ENCODE results near the gene ATXN8OS.
A peak's percentile ranks its signal among the peaks of the same experiment; 100 is the strongest.
"Not testable (repeated sequence)": the region's sequence is repeated elsewhere in the genome, so short reads cannot be mapped to it uniquely, and the experiment has no call there.

The ATXN8OS gene

DNA sequence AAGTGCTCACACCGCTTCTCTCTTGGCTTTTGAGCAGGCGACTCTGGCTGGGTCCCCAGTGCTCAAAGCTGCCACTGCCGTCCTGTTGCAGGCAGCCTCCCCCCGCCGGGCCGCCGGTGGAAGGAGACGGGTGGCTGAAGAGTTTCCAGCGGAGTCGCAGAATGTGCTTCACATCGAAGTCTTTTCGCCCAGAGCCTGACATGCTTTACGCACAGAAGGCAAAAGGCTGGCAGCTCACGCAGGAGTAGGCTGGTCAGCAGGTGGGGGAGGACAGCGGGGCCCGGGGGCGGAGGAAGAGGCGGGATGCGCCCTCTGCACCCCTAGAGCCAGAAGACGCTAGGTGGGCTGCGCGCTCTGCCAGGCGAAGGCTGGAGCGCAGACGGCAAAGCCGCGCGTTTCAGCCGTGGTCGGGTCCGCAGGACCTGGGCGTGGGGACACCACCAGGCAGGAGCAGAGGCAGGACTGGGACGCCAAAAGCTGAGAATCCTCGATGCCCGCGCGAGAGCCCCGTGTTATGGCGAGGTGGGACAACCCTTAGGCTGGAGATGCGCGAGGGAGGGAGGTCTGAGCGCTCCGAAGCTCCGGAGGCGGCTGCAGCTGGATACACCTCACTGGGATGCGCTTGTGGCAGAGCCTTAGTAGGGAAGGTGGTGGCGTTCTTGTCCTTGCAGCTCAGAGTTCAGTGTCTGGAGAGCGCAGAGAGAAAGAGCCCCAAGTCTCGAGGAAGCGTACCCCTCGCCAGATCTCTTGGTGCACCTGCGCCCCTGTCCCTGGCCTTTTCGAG is at the start of gene ATXN8OS:
Gene ATXN8OS, plus strand, starts transcription at position 329 of the 784 bp plus-strand sequence.
- peak; percentile 45 for DNase-seq

DNA sequence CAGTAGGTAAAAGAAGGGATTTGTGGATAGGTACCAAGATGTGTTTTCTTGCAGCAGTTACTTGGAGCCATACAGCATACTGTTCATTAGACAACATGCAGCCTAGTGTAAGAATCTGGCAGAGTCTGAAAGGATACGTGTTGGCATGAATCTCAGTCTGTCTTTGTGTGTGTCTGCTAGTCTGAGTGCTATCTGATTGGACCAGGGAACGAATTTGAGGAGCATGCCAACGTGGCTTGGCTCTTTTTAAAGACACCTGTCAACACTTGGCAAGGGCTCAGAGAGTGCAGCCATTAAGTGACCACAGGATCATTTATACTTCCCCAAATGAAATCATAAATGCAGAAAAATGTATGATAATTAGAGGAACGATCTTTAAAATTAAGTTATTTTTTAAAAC is 27.6 kb upstream of the ATXN8OS start:
- DNase-seq: no peak

- DNase-seq: no peak
Measured at GRCh38 chr13:70087247-70087646, 20.4 kb upstream of the ATXN8OS start.

DNA sequence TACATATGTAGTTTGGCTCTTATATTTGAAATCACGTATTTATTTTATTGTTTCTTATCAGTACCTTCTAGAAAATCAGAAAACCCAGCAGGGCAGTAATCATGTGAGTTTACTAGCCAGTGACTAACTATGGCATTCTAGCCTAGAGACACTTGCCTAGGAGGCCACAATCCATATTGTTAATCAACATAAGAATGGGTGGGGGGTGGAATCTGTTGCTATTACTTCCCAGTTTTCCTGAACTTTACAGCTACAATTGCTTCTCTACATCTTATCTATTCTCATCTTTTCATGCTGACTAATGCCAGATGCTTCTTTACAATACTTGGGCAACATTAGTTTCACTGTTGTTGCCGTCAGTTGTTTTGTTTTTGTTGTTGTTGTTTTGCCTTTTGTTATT is 18.7 kb upstream of the ATXN8OS start:
- no peak for DNase-seq

GRCh38 chr13:70090036-70090723 is 17.4 kb upstream of the ATXN8OS start:
- DNase-seq: no peak

GRCh38 chr13:70098669-70099068 is 9.0 kb upstream of the ATXN8OS start:
- DNase-seq: peak; percentile 60

GRCh38 chr13:70104481-70104880 is 3.1 kb upstream of the ATXN8OS start:
- DNase-seq: no peak

GRCh38 chr13:70107125-70107497 is 515 bp upstream of the ATXN8OS start:
- no peak for DNase-seq

- DNase-seq: peak; percentile 45
Measured at GRCh38 chr13:70108356-70109105, 905 bp downstream of the ATXN8OS start, which contains the start of gene KLHL1. Gene KLHL1 (minus strand): TSS chr13:70108452. CDS start chr13:70107699, 753 bp downstream.

DNA sequence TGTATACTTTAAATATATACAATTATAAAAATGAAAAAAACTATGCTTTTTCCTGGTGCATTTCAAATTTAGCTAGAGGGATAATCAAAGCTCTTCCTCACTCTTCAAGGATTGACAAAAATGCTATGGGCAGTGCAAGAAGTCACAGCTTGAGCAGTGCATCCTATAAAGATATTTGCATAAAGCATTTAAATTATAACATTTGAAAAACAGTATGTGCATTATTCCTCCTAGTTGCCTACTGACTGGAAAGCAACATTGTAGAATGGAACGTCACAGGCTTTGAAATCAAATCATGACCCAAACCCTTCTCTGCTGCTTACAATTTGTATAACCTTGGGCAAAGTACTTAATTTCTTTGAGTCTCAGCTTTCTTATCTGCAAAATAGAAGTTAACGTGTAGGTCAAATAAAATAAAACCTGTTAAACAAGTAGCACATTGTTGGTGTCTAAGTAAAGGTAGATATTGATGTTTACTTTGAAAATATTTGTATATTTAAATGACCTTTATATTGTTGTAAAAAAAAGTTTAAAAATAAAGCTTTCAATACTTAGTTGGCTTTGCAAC is 9.8 kb downstream of the ATXN8OS start:
- no peak for DNase-seq

- DNase-seq: no peak
Measured at GRCh38 chr13:70125693-70126092, 18.1 kb downstream of the ATXN8OS start.

DNA sequence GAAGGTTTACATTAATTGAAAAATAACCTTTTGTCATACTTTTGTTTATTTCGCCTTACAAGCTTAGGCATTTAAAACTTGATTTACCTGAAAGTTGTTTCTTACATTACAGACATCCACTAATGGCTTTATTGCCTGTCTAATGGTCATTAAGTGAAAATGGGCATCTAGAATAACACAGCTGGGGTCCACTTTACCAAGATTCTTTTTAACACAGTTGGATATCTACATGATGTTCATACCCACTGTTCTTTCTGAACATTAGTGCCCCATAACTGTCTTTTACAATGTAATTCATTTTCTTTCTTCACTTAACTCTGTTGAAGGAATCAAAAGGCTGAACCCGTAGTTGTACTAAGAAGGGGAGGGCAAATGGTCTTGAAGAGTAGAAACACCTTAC is 20.5 kb downstream of the ATXN8OS start:
- no peak for DNase-seq

- DNase-seq: not testable (repeated sequence)
Measured at GRCh38 chr13:70142658-70143057, 35.0 kb downstream of the ATXN8OS start.

DNA sequence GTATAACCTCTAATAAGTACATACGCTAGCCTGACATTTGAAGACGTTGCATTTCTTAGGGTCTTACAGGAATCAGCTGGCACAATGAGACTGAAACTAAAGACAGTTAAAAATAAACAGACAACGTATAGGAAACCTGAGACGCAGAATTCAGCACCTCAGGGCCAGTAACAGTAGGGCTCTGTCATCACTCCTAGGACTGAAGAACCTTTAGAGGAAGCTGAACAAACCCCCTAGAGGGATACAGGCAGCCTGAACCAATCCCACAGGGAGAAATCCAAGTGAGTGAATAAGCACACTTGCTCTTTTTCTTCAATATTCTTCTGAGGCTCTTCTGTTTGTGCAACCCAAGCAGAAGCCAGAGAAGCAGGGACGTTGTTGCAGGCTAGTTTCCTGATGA is 54.5 kb downstream of the ATXN8OS start:
- peak; percentile 85 for DNase-seq

- DNase-seq: no peak
Measured at GRCh38 chr13:70170689-70171088, 63.1 kb downstream of the ATXN8OS start.

- peak; percentile 16 for DNase-seq
Measured at GRCh38 chr13:70171151-70171550, 63.5 kb downstream of the ATXN8OS start.

DNA sequence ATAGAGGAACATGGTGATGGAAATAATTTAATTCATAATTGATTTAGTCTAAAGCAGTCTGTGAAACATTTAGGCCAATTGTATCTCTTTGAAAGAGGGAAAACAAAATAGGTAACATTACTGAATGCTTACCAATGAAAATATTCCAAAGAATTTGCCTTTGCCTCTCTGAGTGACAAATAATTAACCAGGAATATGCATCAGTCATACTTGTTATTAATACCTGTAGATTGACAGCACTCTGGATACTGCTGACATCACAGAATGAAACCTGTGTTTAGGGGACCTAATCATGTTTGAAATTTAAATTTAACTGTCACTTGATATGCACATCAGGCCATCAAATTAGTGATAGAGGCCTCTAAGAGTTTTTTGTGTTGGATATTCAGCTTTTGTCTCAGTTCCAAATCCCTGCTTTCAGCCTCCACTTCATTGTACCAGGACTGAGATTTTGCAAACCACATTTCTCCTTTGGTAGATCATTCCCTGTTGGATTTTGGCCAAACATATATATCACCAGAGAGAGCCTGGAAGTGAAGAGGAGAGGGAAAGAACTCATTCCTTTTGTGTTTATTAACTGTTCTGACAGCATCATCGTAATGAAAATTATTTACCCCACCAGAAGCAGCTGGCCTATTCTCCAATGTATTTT is 65.4 kb downstream of the ATXN8OS start:
- DNase-seq: no peak

DNA sequence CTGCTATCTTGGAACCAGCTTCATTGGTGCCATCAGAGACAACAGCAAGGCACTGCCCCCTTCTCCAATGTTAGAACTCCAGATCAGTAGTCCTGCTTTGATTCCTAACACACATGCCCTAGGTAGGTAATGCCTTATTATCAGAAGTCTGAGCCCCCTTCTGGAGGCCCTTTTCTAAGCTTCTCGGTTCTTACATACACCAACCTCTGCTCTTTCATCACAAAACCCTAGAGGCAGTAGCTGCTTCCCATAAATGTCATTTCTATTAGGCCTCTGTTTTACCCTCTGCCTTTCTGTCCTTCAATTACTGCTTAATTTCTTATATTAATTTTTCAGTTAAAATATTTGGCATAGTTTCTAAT is 66.0 kb downstream of the ATXN8OS start:
- no peak for DNase-seq

DNA sequence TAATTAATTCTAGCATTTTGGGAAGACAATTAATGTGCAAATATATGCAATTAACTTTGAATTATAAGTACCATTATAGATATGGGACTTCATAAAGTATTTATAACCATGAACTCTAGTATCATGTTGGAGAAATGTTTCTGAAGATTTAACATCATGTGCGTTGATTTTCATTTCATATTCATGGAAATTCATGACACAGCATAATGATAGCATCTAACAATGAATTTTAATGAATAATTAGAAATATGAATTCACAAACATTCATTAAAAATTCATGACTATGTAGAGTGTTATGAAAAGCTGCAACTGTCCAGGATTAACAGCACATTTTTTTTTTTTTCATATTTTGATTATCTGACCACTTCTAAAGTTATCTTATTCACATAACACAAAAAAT is 70.7 kb downstream of the ATXN8OS start:
- no peak for DNase-seq

All from NCI-H2171 treated with DMSO at 0.1 percent for 48 hours (cell line).